Measurements from ENCODE around the gene HS3ST6. TPM values are rescaled to one million over a fixed set of nuclear protein-coding genes. Genes with fewer than 3 reads are reported as not detected.

The HS3ST6 gene
- total and polyA plus RNA-seq, 9 of the 15 experiments (the other 6 are each of a cell fraction or from before 2014, with no cell fraction given) = not detected

DNA sequence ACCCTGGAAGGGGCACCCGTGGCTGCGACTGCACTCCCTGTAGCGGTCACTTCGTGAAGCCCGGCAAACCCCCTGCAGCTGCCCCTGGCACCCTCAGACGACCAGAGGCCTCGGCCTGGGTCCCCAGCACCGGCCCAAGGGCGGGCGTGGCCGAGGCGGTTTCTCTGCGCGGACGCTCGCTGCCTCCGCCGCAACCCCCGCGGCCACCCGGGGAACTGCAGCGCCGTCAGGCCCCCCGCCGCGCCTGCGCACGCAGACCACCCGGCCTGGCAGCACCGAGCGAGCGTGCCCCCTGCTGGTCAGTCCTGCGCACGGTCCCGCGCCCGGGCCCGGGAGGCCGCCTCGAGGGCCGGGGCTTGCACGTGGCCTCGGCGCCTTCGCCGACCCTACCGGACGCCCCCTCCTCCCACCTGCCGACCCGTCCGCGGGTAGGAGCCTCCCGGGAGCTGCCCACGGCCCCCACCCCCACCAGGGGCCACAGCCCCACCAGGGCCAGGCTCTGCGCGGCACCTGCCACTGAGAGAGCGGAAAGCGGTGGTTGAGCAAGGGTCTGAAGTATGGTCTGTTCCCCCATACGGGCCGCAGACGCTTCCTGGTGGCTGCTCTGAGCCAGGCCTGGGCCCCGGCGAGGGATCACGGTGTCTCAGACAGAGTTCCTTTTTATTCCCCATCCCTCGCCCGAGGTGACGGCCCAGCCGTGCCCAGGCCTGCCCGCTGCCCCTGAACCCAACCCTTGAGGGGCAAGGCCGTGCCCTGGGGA, 11.5 kb upstream of the HS3ST6 start (continued):
- TF ChIP-seq GTF2A2 (tag; IDR thresholded peaks at IDR 0.05) (no peak), HEY1 (CRISPR knock-in tag; IDR thresholded peaks at IDR 0.05; ENCODE audit: borderline replicate concordance) (no peak), ZNF184 (CRISPR knock-in tag; IDR thresholded peaks at IDR 0.05) (no peak), SMAD4 (CRISPR knock-in tag; conservative IDR thresholded peaks at IDR 0.05) (peak; percentile 63), ZNF449 (CRISPR knock-in tag; IDR thresholded peaks at IDR 0.05) (no peak), RNF2 (IDR thresholded peaks at IDR 0.05) (peak; percentile 75), ZNF75A (CRISPR knock-in tag; IDR thresholded peaks at IDR 0.05) (no peak), MTA1 (IDR thresholded peaks at IDR 0.05; ENCODE audit: borderline replicate concordance) (no peak), GABPB1 (CRISPR knock-in tag; IDR thresholded peaks at IDR 0.05) (no peak; the same call in 1 of the 2 replicates), TRIM25 (IDR thresholded peaks at IDR 0.05; ENCODE audit: borderline replicate concordance) (no peak), CREB3L1 (IDR thresholded peaks at IDR 0.05; ENCODE audit: borderline replicate concordance, low read depth) (peak; percentile 63), ZNF79 (CRISPR knock-in tag; IDR thresholded peaks at IDR 0.05; ENCODE audit: low read depth) (no peak), HDAC2 (IDR thresholded peaks at IDR 0.05) (no peak), ILK (tag; IDR thresholded peaks at IDR 0.05; ENCODE audit: borderline replicate concordance, low read depth) (no peak), ATF7 (IDR thresholded peaks at IDR 0.05) (peak; percentile 60), PCBP2 (IDR thresholded peaks at IDR 0.05; ENCODE audit: low read depth, low read length, poor library complexity, severe bottlenecking) (no peak)
- TF ChIP-seq, protein P1, sequence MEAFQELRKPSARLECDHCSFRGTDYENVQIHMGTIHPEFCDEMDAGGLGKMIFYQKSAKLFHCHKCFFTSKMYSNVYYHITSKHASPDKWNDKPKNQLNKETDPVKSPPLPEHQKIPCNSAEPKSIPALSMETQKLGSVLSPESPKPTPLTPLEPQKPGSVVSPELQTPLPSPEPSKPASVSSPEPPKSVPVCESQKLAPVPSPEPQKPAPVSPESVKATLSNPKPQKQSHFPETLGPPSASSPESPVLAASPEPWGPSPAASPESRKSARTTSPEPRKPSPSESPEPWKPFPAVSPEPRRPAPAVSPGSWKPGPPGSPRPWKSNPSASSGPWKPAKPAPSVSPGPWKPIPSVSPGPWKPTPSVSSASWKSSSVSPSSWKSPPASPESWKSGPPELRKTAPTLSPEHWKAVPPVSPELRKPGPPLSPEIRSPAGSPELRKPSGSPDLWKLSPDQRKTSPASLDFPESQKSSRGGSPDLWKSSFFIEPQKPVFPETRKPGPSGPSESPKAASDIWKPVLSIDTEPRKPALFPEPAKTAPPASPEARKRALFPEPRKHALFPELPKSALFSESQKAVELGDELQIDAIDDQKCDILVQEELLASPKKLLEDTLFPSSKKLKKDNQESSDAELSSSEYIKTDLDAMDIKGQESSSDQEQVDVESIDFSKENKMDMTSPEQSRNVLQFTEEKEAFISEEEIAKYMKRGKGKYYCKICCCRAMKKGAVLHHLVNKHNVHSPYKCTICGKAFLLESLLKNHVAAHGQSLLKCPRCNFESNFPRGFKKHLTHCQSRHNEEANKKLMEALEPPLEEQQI (IDR thresholded peaks at IDR 0.05) = no peak
- TF ChIP-seq, protein P2, sequence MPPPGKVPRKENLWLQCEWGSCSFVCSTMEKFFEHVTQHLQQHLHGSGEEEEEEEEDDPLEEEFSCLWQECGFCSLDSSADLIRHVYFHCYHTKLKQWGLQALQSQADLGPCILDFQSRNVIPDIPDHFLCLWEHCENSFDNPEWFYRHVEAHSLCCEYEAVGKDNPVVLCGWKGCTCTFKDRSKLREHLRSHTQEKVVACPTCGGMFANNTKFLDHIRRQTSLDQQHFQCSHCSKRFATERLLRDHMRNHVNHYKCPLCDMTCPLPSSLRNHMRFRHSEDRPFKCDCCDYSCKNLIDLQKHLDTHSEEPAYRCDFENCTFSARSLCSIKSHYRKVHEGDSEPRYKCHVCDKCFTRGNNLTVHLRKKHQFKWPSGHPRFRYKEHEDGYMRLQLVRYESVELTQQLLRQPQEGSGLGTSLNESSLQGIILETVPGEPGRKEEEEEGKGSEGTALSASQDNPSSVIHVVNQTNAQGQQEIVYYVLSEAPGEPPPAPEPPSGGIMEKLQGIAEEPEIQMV (tag; conservative IDR thresholded peaks at IDR 0.05; ENCODE audit: low read depth) = no peak
